IMR-90 (cell line): ENCODE data around the gene RHOG. TPM values are rescaled to one million over a fixed set of nuclear protein-coding genes. Genes with fewer than 3 reads are reported as not detected.

Experiments used
- ATAC-seq: fragments of 200-7000 bp; cut with Tn5 transposase; 2 replicates; pipeline ENCODE4 v1.9.1; 2020; ENCODE audit warnings: low read depth, mild to moderate bottlenecking, moderate library complexity
- BruUV-seq: library from RNA; stranded (reverse); fragments of 400-500 nt; replicated peaks from 2 replicates; lab custom pipeline; 2021; lab: Mats Ljungman, UMichigan
- CTCF ChIA-PET: fragments of 300-600 bp; formaldehyde crosslinking; extraction: SDS; loops from one replicate; lab custom pipeline; 2021; ENCODE audit warnings: antibody characterized with exemption; lab: Yijun Ruan, JAX
- POLR2A ChIA-PET: fragments of 300-600 bp; sonication (Branson Sonifier 250); formaldehyde crosslinking; loops from one replicate; lab custom pipeline; 2022; ENCODE audit warnings: antibody characterized with exemption; ENCODE audit not compliant: unreplicated experiment; lab: Charles Lee
- DNase-seq: peaks from one replicate; pipeline ENCODE4 v3.0.0; 2013
- H2AFZ ChIP-seq: replicated peaks from 2 replicates; pipeline ENCODE3; 2013; ENCODE audit warnings: low read length, mild to moderate bottlenecking; ENCODE audit not compliant: poor library complexity
- H2AK5ac ChIP-seq: 2 replicates; pipeline ENCODE4 v1.6.1; 2013; ENCODE audit warnings: low read depth, low read length, inconsistent platforms
- H2AK9ac ChIP-seq: replicated peaks from 2 replicates; pipeline ENCODE3; 2013; ENCODE audit warnings: mild to moderate bottlenecking, low read depth, low read length, moderate library complexity; ENCODE audit not compliant: poor library complexity
- H2BK120ac ChIP-seq: 2 replicates; pipeline ENCODE4 v1.6.1; 2013; ENCODE audit warnings: low read depth, low read length, inconsistent platforms
- H2BK15ac ChIP-seq: 3 replicates; pipeline ENCODE4 v1.6.1; 2013; ENCODE audit warnings: low read depth, low read length, inconsistent platforms
- H2BK20ac ChIP-seq: 2 replicates; pipeline ENCODE4 v1.6.1; 2013; ENCODE audit warnings: low read depth, mild to moderate bottlenecking, inconsistent platforms, low read length, moderate library complexity
- H2BK5ac ChIP-seq: 2 replicates; pipeline ENCODE4 v1.6.1; 2013; ENCODE audit warnings: mild to moderate bottlenecking, low read depth, low read length, inconsistent platforms; ENCODE audit not compliant: poor library complexity, severe bottlenecking
- H3K14ac ChIP-seq: replicated peaks from 2 replicates; pipeline ENCODE4 v1.6.1; 2013; ENCODE audit warnings: low read depth, low read length, inconsistent platforms
- H3K18ac ChIP-seq: 2 replicates; pipeline ENCODE4 v1.6.1; 2013; ENCODE audit warnings: low read depth, low read length, control low read depth
- H3K23ac ChIP-seq: 2 replicates; pipeline ENCODE4 v1.6.1; 2013; ENCODE audit warnings: low read depth, low read length, inconsistent platforms
- H3K27ac ChIP-seq: 2 replicates; pipeline ENCODE4 v1.5.1; 2013; ENCODE audit warnings: mild to moderate bottlenecking, control low read depth, low read length; ENCODE audit not compliant: insufficient read depth
- H3K27me3 ChIP-seq: 2 replicates; pipeline ENCODE4 v1.6.1; 2013; ENCODE audit warnings: low read length; ENCODE audit not compliant: control insufficient read depth, insufficient read depth
- H3K36me3 ChIP-seq: 2 replicates; pipeline ENCODE4 v1.6.1; 2013; ENCODE audit warnings: low read length, mixed read lengths; ENCODE audit not compliant: control insufficient read depth, insufficient read depth
- H3K4ac ChIP-seq: 2 replicates; pipeline ENCODE4 v1.6.1; 2013; ENCODE audit warnings: low read depth, low read length, inconsistent platforms
- H3K4me1 ChIP-seq: 2 replicates; pipeline ENCODE4 v1.6.1; 2013; ENCODE audit warnings: low read length, mixed read lengths; ENCODE audit not compliant: control insufficient read depth, insufficient read depth
- H3K4me2 ChIP-seq: 2 replicates; pipeline ENCODE4 v1.6.1; 2013; ENCODE audit warnings: low read depth, mild to moderate bottlenecking, control low read depth, low read length, moderate library complexity
- H3K4me3 ChIP-seq: 2 replicates; pipeline ENCODE4 v1.5.1; 2013; ENCODE audit warnings: low read depth, mild to moderate bottlenecking, control low read depth, low read length, moderate library complexity; ENCODE audit not compliant: insufficient read depth
- H3K56ac ChIP-seq: 2 replicates; pipeline ENCODE4 v1.6.1; 2013; ENCODE audit warnings: low read length, inconsistent platforms; ENCODE audit not compliant: insufficient read depth; ENCODE audit errors: extremely low read depth
- H3K79me1 ChIP-seq, 2 experiments: 2 replicates each; pipeline ENCODE4 v1.6.1; 2013; ENCODE audit warnings: low read length in 2 of 2, inconsistent platforms in 1 of 2, low read depth in 1 of 2
- H3K9ac ChIP-seq: 2 replicates; pipeline ENCODE4 v1.6.1; 2013; ENCODE audit warnings: low read depth, low read length, control low read depth
- H3K9me1 ChIP-seq: 2 replicates; pipeline ENCODE4 v1.6.1; 2013; ENCODE audit warnings: low read length, inconsistent platforms; ENCODE audit not compliant: insufficient read depth
- H3K9me3 ChIP-seq: 2 replicates; pipeline ENCODE4 v1.6.1; 2013; ENCODE audit warnings: low read length; ENCODE audit not compliant: control insufficient read depth, insufficient read depth
- H4K20me1 ChIP-seq: 2 replicates; pipeline ENCODE4 v1.6.1; 2013; ENCODE audit warnings: low read length, inconsistent platforms; ENCODE audit not compliant: insufficient read depth
- H4K5ac ChIP-seq: 2 replicates; pipeline ENCODE4 v1.6.1; 2013; ENCODE audit warnings: mild to moderate bottlenecking, low read depth, low read length, control low read depth
- H4K8ac ChIP-seq, 2 experiments: 2 replicates each; pipeline ENCODE4 v1.6.1; 2013; ENCODE audit warnings: low read depth in 2 of 2, low read length in 2 of 2, control low read depth in 1 of 2, inconsistent platforms in 1 of 2
- H4K91ac ChIP-seq: 2 replicates; pipeline ENCODE4 v1.6.1; 2013; ENCODE audit warnings: low read depth, low read length, inconsistent platforms; ENCODE audit not compliant: insufficient read depth
- CTCF ChIP-seq: conservative IDR thresholded peaks from 2 replicates; pipeline ENCODE4 v1.5.1; 2012; ENCODE audit warnings: mild to moderate bottlenecking, low read depth, low read length, improper control_type of control experiment
- RFX5 ChIP-seq: IDR thresholded peaks from 2 replicates; pipeline ENCODE4 v1.8.0; 2012; ENCODE audit warnings: low read depth, mild to moderate bottlenecking, low read length, moderate library complexity
- WGBS, 2 experiments: methylation state at CpG; one replicate each; pipeline versions ENCODE4 v1.1.5 to v1.1.7; 2013; ENCODE audit warnings: missing lambda C conversion rate in 2 of 2; ENCODE audit not compliant: insufficient read length in 1 of 2; ENCODE audit errors: extremely low coverage in 2 of 2; 5-methylcytosine and 5-hydroxymethylcytosine counted together
- dilution Hi-C: fragments of 300-500 bp; cut with HindIII; formaldehyde crosslinking; loops from one replicate; pipeline ENCODE4 v1.14.3; 2018; ENCODE audit warnings: low sequenced_read_pairs; ENCODE audit not compliant: unreplicated experiment
- in situ Hi-C: fragments of 300-500 bp; cut with MboI; formaldehyde crosslinking; loops from 3 replicates; pipeline ENCODE4 v1.14.3; 2019; ENCODE audit warnings: low sequenced_read_pairs, inconsistent platforms, mixed read lengths
- intact Hi-C: fragments of 100-400 bp; cut with micrococcal nuclease; formaldehyde crosslinking; loops from 2 replicates; pipeline ENCODE4 v1.10.0; 2022
- polyA plus RNA-seq, 3 experiments: library from polyadenylated mRNA; depleted of rRNA; stranded (reverse); fragments of >200 nt; gene quantifications; 2 replicates each; pipeline ENCODE4 v1.2.3, GENCODE V29; 2012; ENCODE audit warnings: low replicate concordance in 1 of 3
- total RNA-seq: library from RNA; depleted of rRNA; stranded (reverse); fragments of >200 nt; gene quantifications from 2 replicates; pipeline ENCODE4 v1.2.3, GENCODE V29; 2012

The RHOG gene
- total and polyA plus RNA-seq, 2 of the 4 experiments (the other 2 are of a cell fraction): 16.3 to 114 TPM

DNA sequence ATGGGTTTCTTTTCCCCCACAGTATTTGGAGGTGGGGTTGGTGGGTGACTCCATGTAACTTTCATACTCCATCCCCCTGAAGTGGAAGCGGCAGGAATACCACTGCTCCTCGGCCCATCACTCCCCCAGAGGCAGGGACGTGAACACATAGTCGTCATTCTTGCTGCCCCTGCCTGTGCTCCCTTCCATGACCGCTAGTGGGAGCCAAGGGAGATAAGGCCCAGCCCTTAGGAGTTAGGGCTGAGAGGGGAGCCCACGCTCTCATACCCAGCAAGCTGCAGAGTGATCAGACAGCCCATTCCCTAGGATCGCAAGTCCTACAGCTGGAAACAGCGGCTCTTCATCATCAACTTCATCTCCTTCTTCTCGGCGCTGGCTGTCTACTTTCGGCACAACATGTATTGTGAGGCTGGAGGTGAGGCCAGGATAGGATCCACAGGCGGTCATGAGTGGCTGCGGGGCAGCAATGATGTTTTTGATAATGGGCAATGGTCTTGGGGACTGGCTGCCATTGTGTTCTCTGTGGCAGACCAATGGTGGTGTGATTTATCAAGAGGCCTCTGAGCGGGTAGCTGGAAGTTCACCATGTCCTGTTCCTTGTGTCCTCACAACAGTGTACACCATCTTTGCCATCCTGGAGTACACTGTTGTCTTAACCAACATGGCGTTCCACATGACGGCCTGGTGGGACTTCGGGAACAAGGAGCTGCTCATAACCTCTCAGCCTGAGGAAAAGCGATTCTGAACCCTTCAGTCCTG lies 15.9 kb downstream of the RHOG start:
- no peak overlapping the region for H3K4me3 ChIP-seq
- intact Hi-C loops: no loop called here
- ATAC-seq (peak; percentile 59; the same call in 1 of the 2 replicates), DNase-seq (no peak)
- no peak overlapping the region for H4K5ac ChIP-seq
- H3K9ac ChIP-seq: no peak overlapping the region
- no peaks in the 10 kb centered on the region for H3K9me3 ChIP-seq
- dilution Hi-C loops: no loop called here
- H3K14ac ChIP-seq: no peak overlapping the region
- H4K8ac ChIP-seq: no peak overlapping the region
- TF ChIP-seq CTCF (peak; percentile 47), RFX5 (no peak)
- no peak overlapping the region for H3K18ac ChIP-seq
- POLR2A ChIA-PET: no interaction called here
- H2AFZ ChIP-seq: no peak overlapping the region
- no peaks in the 10 kb centered on the region for H3K27me3 ChIP-seq
- no peak overlapping the region for H2BK15ac ChIP-seq
- H2BK5ac ChIP-seq: no peak overlapping the region
- peaks cover 13 to 35% of the 10 kb centered on the region in 2 experiments for H3K79me1 ChIP-seq
- H2BK20ac ChIP-seq: no peak overlapping the region
- H2BK120ac ChIP-seq: no peak overlapping the region
- H4K20me1 ChIP-seq: peaks cover 18% of the 10 kb centered on the region; the same call in 1 of the 2 replicates
- no peak overlapping the region for H3K4me2 ChIP-seq
- 95% methylated on average over 4 of the region's 18 CpGs; no CpG with 5 or more reads in 1 of the 2 experiments for WGBS, 2 experiments
- no peak overlapping the region for H2AK5ac ChIP-seq
- in situ Hi-C loops: no loop called here
- peaks cover 4% of the 10 kb centered on the region for H3K4me1 ChIP-seq
- peaks cover 38% of the 10 kb centered on the region for H3K36me3 ChIP-seq
- no peak overlapping the region for H3K4ac ChIP-seq
- no peak overlapping the region for H4K91ac ChIP-seq
- no peak overlapping the region for H3K23ac ChIP-seq
- peak overlapping the region; percentile 23 for H2AK9ac ChIP-seq
- no peak overlapping the region for H3K56ac ChIP-seq
- no peak overlapping the region for H3K27ac ChIP-seq
- H3K9me1 ChIP-seq: peaks cover 21% of the 10 kb centered on the region; the same call in 1 of the 2 replicates
- no TSS peak for BruUV-seq
- CTCF ChIA-PET: interaction anchor here (0.8 kb wide), 1 partner anchor 17 kb away, joined by 4 read pairs; no protein-coding TSS in a partner anchor
